H1 (cell line): Measurements from ENCODE around the gene RNASE4. TPM values are rescaled to one million over a fixed set of nuclear protein-coding genes. Genes with fewer than 3 reads are reported as not detected.

ENCODE experiments used
- CTCF ChIA-PET: fragments of 300-600 bp; sonication (Branson Sonifier 250); formaldehyde crosslinking; loops from one replicate; lab custom pipeline; 2021; ENCODE audit not compliant: partially characterized antibody; lab: Charles Lee
- POLR2A ChIA-PET: fragments of 300-600 bp; sonication (Branson Sonifier 250); formaldehyde crosslinking; loops from one replicate; lab custom pipeline; 2021; ENCODE audit warnings: inconsistent platforms; ENCODE audit not compliant: partially characterized antibody; lab: Charles Lee
- DNase-seq, 2 experiments: peaks; one replicate each; pipeline versions ENCODE4 v3.0.0 to v3.0.0-alpha.2; 2010 to 2022; ENCODE audit warnings: low spot score in 2 of 2, low read depth in 1 of 2, mixed read lengths in 1 of 2
- FAIRE-seq: peaks from 2 replicates; lab custom pipeline; 2011; peaks lifted over from hg19 to GRCh38; lab: Jason Lieb, UNC
- H2AFZ ChIP-seq: 2 replicates; pipeline ENCODE4 v1.8.1; 2012; ENCODE audit warnings: low read length, inconsistent platforms
- H2AK5ac ChIP-seq: 2 replicates; pipeline ENCODE4 v1.6.1; 2013; ENCODE audit warnings: low read depth, low read length
- H2BK120ac ChIP-seq: replicated peaks from 2 replicates; pipeline ENCODE3; 2013; ENCODE audit warnings: low read depth, low read length, inconsistent platforms
- H2BK12ac ChIP-seq: 2 replicates; pipeline ENCODE4 v1.6.1; 2013; ENCODE audit warnings: low read depth, low read length
- H2BK15ac ChIP-seq: 2 replicates; pipeline ENCODE4 v1.6.1; 2013; ENCODE audit warnings: low read length
- H2BK20ac ChIP-seq: 2 replicates; pipeline ENCODE4 v1.6.1; 2013; ENCODE audit warnings: low read length
- H2BK5ac ChIP-seq: 2 replicates; pipeline ENCODE4 v1.6.1; 2013; ENCODE audit warnings: low read depth, low read length
- H3K14ac ChIP-seq: 2 replicates; pipeline ENCODE4 v1.6.1; 2013; ENCODE audit warnings: inconsistent platforms; ENCODE audit not compliant: insufficient read length
- H3K18ac ChIP-seq: 2 replicates; pipeline ENCODE4 v1.6.1; 2013; ENCODE audit warnings: low read length; ENCODE audit errors: extremely low read depth
- H3K23ac ChIP-seq: 2 replicates; pipeline ENCODE4 v1.6.1; 2013; ENCODE audit warnings: inconsistent platforms; ENCODE audit not compliant: insufficient read length
- H3K23me2 ChIP-seq: 2 replicates; pipeline ENCODE4 v1.6.1; 2013; ENCODE audit warnings: low read depth, low read length
- H3K27ac ChIP-seq: 2 replicates; pipeline ENCODE4 v1.6.1; 2011; ENCODE audit warnings: low read depth, low read length, inconsistent platforms
- H3K27me3 ChIP-seq, 4 experiments: replicated peaks in 1 of 4; 1 replicate in 1 of 4; 2 replicates in 3 of 4; pipeline versions ENCODE4 v1.6.1 to v1.8.1; 2011 to 2013; ENCODE audit warnings: low read length in 3 of 4, mild to moderate bottlenecking in 3 of 4, inconsistent platforms in 2 of 4, mixed read lengths in 2 of 4, moderate library complexity in 1 of 4; ENCODE audit not compliant: control insufficient read depth in 3 of 4, insufficient read depth in 3 of 4; ENCODE audit errors: extremely low read depth in 1 of 4
- H3K36me3 ChIP-seq, 4 experiments: 2 replicates each; pipeline versions ENCODE4 v1.6.1 to v1.8.1; 2011 to 2013; ENCODE audit warnings: mild to moderate bottlenecking in 4 of 4, low read length in 3 of 4, moderate library complexity in 2 of 4, control low read depth in 1 of 4, inconsistent platforms in 1 of 4; ENCODE audit not compliant: insufficient read depth in 4 of 4, control insufficient read depth in 2 of 4
- H3K4ac ChIP-seq: replicated peaks from 2 replicates; pipeline ENCODE3; 2013; ENCODE audit warnings: low read length, low read depth, mixed read lengths, inconsistent platforms; ENCODE audit not compliant: insufficient read length
- H3K4me1 ChIP-seq, 4 experiments: replicated peaks in 1 of 4; 1 replicate in 1 of 4; 2 replicates in 3 of 4; pipeline versions ENCODE4 v1.6.1 to v1.8.1; 2011 to 2013; ENCODE audit warnings: low read length in 3 of 4, inconsistent platforms in 2 of 4, mixed read lengths in 1 of 4; ENCODE audit not compliant: insufficient read depth in 4 of 4, control insufficient read depth in 3 of 4
- H3K4me2 ChIP-seq, 2 experiments: 2 replicates each; pipeline versions ENCODE4 v1.6.1 to v1.8.1; 2011 to 2013; ENCODE audit warnings: low read depth in 2 of 2, low read length in 2 of 2, control low read depth in 1 of 2, inconsistent platforms in 1 of 2, mild to moderate bottlenecking in 1 of 2; ENCODE audit not compliant: insufficient read depth in 1 of 2
- H3K4me3 ChIP-seq, 4 experiments: fragments of 200-600, 300-600 bp in 1 of 4; sonication (generic), shearing (Covaris generic), sonication (Bioruptor Twin) in 1 of 4; 2 replicates each; pipeline versions ENCODE4 v1.5.1 to v1.8.1; 2011 to 2016; ENCODE audit warnings: low read length in 4 of 4, low read depth in 3 of 4, control low read depth in 2 of 4, inconsistent platforms in 2 of 4, mild to moderate bottlenecking in 2 of 4, mixed read lengths in 1 of 4, moderate library complexity in 1 of 4; ENCODE audit not compliant: insufficient read depth in 2 of 4; ENCODE audit errors: extremely low read depth in 1 of 4
- H3K56ac ChIP-seq: replicated peaks from 2 replicates; pipeline ENCODE3; 2013; ENCODE audit warnings: low read depth, mild to moderate bottlenecking, mixed read lengths, low read length, inconsistent platforms; ENCODE audit not compliant: insufficient read length
- H3K79me1 ChIP-seq: 2 replicates; pipeline ENCODE4 v1.6.1; 2013; ENCODE audit warnings: low read depth, low read length, control low read depth
- H3K79me2 ChIP-seq, 2 experiments: 2 replicates each; pipeline versions ENCODE4 v1.6.1 to v1.8.1; 2012 to 2013; ENCODE audit warnings: low read length in 2 of 2, mild to moderate bottlenecking in 2 of 2, inconsistent platforms in 1 of 2; ENCODE audit not compliant: insufficient read depth in 2 of 2, control insufficient read depth in 1 of 2
- H3K9ac ChIP-seq, 4 experiments: replicated peaks in 1 of 4; 1 replicate in 1 of 4; 2 replicates in 3 of 4; pipeline versions ENCODE4 v1.6.1 to v1.8.1; 2011 to 2013; ENCODE audit warnings: low read depth in 3 of 4, low read length in 3 of 4, control low read depth in 2 of 4, mild to moderate bottlenecking in 2 of 4, moderate library complexity in 2 of 4, inconsistent platforms in 1 of 4; ENCODE audit errors: extremely low read depth in 1 of 4
- H3K9me3 ChIP-seq, 2 experiments: 2 replicates each; pipeline versions ENCODE4 v1.6.1 to v1.8.1; 2012 to 2013; ENCODE audit warnings: mild to moderate bottlenecking in 2 of 2, moderate library complexity in 2 of 2, control low read depth in 1 of 2, inconsistent platforms in 1 of 2, low read depth in 1 of 2, low read length in 1 of 2, mixed read lengths in 1 of 2; ENCODE audit not compliant: insufficient read depth in 2 of 2
- H4K20me1 ChIP-seq, 2 experiments: replicated peaks in 1 of 2; 2 replicates each; pipeline versions ENCODE3 to v1.8.1; 2011 to 2013; ENCODE audit warnings: inconsistent platforms in 2 of 2, low read length in 2 of 2, mild to moderate bottlenecking in 1 of 2; ENCODE audit not compliant: insufficient read depth in 2 of 2, control insufficient read depth in 1 of 2
- H4K5ac ChIP-seq: 2 replicates; pipeline ENCODE4 v1.6.1; 2013; ENCODE audit warnings: low read length, low read depth, mixed read lengths, inconsistent platforms; ENCODE audit not compliant: insufficient read length
- H4K8ac ChIP-seq: 2 replicates; pipeline ENCODE4 v1.8.0; 2013; ENCODE audit warnings: mild to moderate bottlenecking, moderate library complexity, low read length, inconsistent platforms; ENCODE audit not compliant: insufficient read depth; ENCODE audit errors: extremely low read depth
- H4K91ac ChIP-seq: replicated peaks from 2 replicates; pipeline ENCODE3; 2013; ENCODE audit warnings: low read length, mixed read lengths, inconsistent platforms; ENCODE audit not compliant: insufficient read length
- ATF2 ChIP-seq: IDR thresholded peaks from 2 replicates; pipeline ENCODE4 v1.6.1; 2012; ENCODE audit warnings: low read length, inconsistent platforms
- BACH1 ChIP-seq: IDR thresholded peaks from 2 replicates; pipeline ENCODE4 v1.6.1; 2012; ENCODE audit warnings: low read length, improper control_type of control experiment
- CBX8 ChIP-seq: fragments of 300-800, 300-1000 bp; sonication (generic); IDR thresholded peaks from 2 replicates; pipeline ENCODE4 v1.7.1; 2016; ENCODE audit warnings: low read depth, low read length, borderline replicate concordance
- CEBPB ChIP-seq: IDR thresholded peaks from 2 replicates; pipeline ENCODE4 v1.6.1; 2012; ENCODE audit warnings: low read depth, low read length
- CTBP2 ChIP-seq: IDR thresholded peaks from 2 replicates; pipeline ENCODE4 v1.7.0; 2011; ENCODE audit warnings: borderline replicate concordance, mild to moderate bottlenecking, moderate library complexity, mixed read lengths, low read length; ENCODE audit not compliant: insufficient read depth, insufficient read length
- EP300 ChIP-seq, 2 experiments: IDR thresholded peaks; 1 replicate in 1 of 2; 2 replicates in 1 of 2; pipeline ENCODE4 v1.6.1; 2011 to 2012; ENCODE audit warnings: low read depth in 2 of 2, low read length in 2 of 2, mild to moderate bottlenecking in 2 of 2, borderline replicate concordance in 1 of 2, inconsistent platforms in 1 of 2, moderate library complexity in 1 of 2
- EZH2 ChIP-seq: fragments of 200-600 bp; sonication (generic); IDR thresholded peaks from 2 replicates; pipeline ENCODE4 v1.7.1; 2012; ENCODE audit warnings: low read depth, mild to moderate bottlenecking, moderate library complexity, low read length, inconsistent platforms; ENCODE audit not compliant: severe bottlenecking
- GTF2F1 ChIP-seq: IDR thresholded peaks from 2 replicates; pipeline ENCODE4 v1.6.1; 2012; ENCODE audit warnings: low read depth, low read length, improper control_type of control experiment, borderline replicate concordance
- MAX ChIP-seq: IDR thresholded peaks from 2 replicates; pipeline ENCODE4 v1.6.1; 2012; ENCODE audit warnings: inconsistent platforms
- RFX5 ChIP-seq: IDR thresholded peaks from 2 replicates; pipeline ENCODE4 v1.6.1; 2011; ENCODE audit warnings: low read depth, low read length, improper control_type of control experiment, borderline replicate concordance
- SIN3A ChIP-seq, 2 experiments: IDR thresholded peaks in 1 of 2; conservative IDR thresholded peaks in 1 of 2; 2 replicates each; pipeline ENCODE4 v1.6.1; 2011 to 2012; ENCODE audit warnings: low read length in 2 of 2, improper control_type of control experiment in 1 of 2, low read depth in 1 of 2, mild to moderate bottlenecking in 1 of 2
- TAF1 ChIP-seq: IDR thresholded peaks from 2 replicates; pipeline ENCODE4 v1.6.1; 2011; ENCODE audit warnings: mild to moderate bottlenecking, low read depth, low read length
- WGBS, 2 experiments: shearing (Covaris generic) in 1 of 2; methylation state at CpG; one replicate each; pipeline versions ENCODE4 v1.1.6 to v1.1.7; 2013 to 2015; ENCODE audit warnings: low lambda C conversion rate in 2 of 2, mixed read lengths in 2 of 2, inconsistent platforms in 1 of 2, low coverage in 1 of 2, missing lambda C conversion rate in 1 of 2; ENCODE audit not compliant: insufficient replicate concordance in 2 of 2, insufficient coverage in 1 of 2, insufficient read length in 1 of 2; ENCODE audit errors: extremely low coverage in 1 of 2, missing lambda C conversion rate in 1 of 2; 5-methylcytosine and 5-hydroxymethylcytosine counted together
- polyA plus RNA-seq, 7 experiments: library from polyadenylated mRNA; depleted of rRNA in 3 of 7; stranded (reverse) in 5 of 7; unstranded in 2 of 7; fragments of >200 nt in 5 of 7; fragments of 200-250 nt in 2 of 7; gene quantifications; 1 replicate in 5 of 7; 2 replicates in 1 of 7; 4 replicates in 1 of 7; pipeline versions ENCODE4 v1.2.1 to v1.2.3, GENCODE V29; 2011 to 2013; ENCODE audit warnings: missing spikeins in 2 of 7, mixed read lengths in 2 of 7
- total RNA-seq: library from RNA; stranded (reverse); fragmentation: NEBNext Ultra II Directional; extraction: Animal tissue kit (Norgen Biotek cat#: 25700); gene quantifications from 2 replicates; pipeline ENCODE4 v1.2.1, GENCODE V29; 2021

Gene RNASE4
- total and polyA plus RNA-seq, 2 of the 8 experiments (the other 6 are each of a cell fraction or from before 2014, with no cell fraction given) = 0.61 to 3.5 TPM

- no peak overlapping the region for H2AK5ac ChIP-seq
- H2BK120ac ChIP-seq = no peak overlapping the region
- no peaks in the 10 kb centered on the region for H3K79me1 ChIP-seq
- no peaks in the 10 kb centered on the region for H3K27me3 ChIP-seq
- H3K18ac ChIP-seq = no peak overlapping the region
- no peak overlapping the region for H4K5ac ChIP-seq
- FAIRE-seq (no peak), DNase-seq (no peak)
- no peaks in the 10 kb centered on the region for H3K9me3 ChIP-seq
- H3K23ac ChIP-seq = no peak overlapping the region
- no peak overlapping the region for H3K27ac ChIP-seq
- no peak overlapping the region for H2BK5ac ChIP-seq
- no peak overlapping the region for H4K8ac ChIP-seq
- H3K14ac ChIP-seq = no peak overlapping the region
- no peaks in the 10 kb centered on the region for H3K36me3 ChIP-seq
- H4K91ac ChIP-seq = no peak overlapping the region
- no peak overlapping the region for H3K4me2 ChIP-seq
- H3K4me3 ChIP-seq = no peak overlapping the region
- no peaks in the 10 kb centered on the region; the same call in 1 of the 2 replicates for H3K23me2 ChIP-seq
- no peaks in the 10 kb centered on the region for H3K79me2 ChIP-seq
- WGBS, 2 experiments = 89% methylated on average over 6 of the region's 6 CpGs; no CpG with 5 or more reads in 1 of the 2 experiments
- H3K9ac ChIP-seq = no peak overlapping the region
- no peak overlapping the region for H2BK20ac ChIP-seq
- no peak overlapping the region for H2BK15ac ChIP-seq
- POLR2A ChIA-PET = no interaction called here
- H3K56ac ChIP-seq = no peak overlapping the region
- no peaks in the 10 kb centered on the region for H3K4me1 ChIP-seq
- CTCF ChIA-PET = interaction anchor here (1.0 to 1.3 kb wide), 4 partner anchors 9 to 142 kb away, joined by 3 to 5 read pairs (median 3); no protein-coding TSS in a partner anchor
- no peak overlapping the region for H3K4ac ChIP-seq
- no peak overlapping the region for H2AFZ ChIP-seq
- no peak overlapping the region for H2BK12ac ChIP-seq
- H4K20me1 ChIP-seq = no peaks in the 10 kb centered on the region
- TF ChIP-seq BACH1 = no peak
- no peak for TF ChIP-seq TAF1
- no peak for TF ChIP-seq ATF2
- TF ChIP-seq CTBP2 = no peak
- TF ChIP-seq EP300 (IDR thresholded peaks at IDR 0.05; ENCODE audit: borderline replicate concordance in 1 of 2, low read depth in 2 of 2, low read length in 2 of 2) = no peak
- TF ChIP-seq CBX8 = no peak
- TF ChIP-seq SIN3A (conservative IDR thresholded peaks at IDR 0.05 in 1 of 2, IDR thresholded peaks at IDR 0.05 in 1 of 2; ENCODE audit: low read depth in 1 of 2, low read length in 2 of 2) = no peak
- no peak for TF ChIP-seq CEBPB
- TF ChIP-seq EZH2 = no peak
- TF ChIP-seq GTF2F1 = no peak
- no peak for TF ChIP-seq MAX
- TF ChIP-seq RFX5 = no peak
These were observed 46.5 kb downstream of the RNASE4 start for GRCh38 chr14:20730891-20731290.
